H1 (cell line): ENCODE data around the gene WFIKKN1. TPM values are rescaled to one million over a fixed set of nuclear protein-coding genes. Genes with fewer than 3 reads are reported as not detected.
A peak's percentile ranks its signal among the peaks of the same experiment; 100 is the strongest.

Source experiments
- CTCF ChIA-PET: fragments of 300-600 bp; sonication (Branson Sonifier 250); formaldehyde crosslinking; loops from one replicate; lab custom pipeline; 2021; ENCODE audit not compliant: partially characterized antibody; lab: Charles Lee
- POLR2A ChIA-PET: fragments of 300-600 bp; sonication (Branson Sonifier 250); formaldehyde crosslinking; loops from one replicate; lab custom pipeline; 2021; ENCODE audit warnings: inconsistent platforms; ENCODE audit not compliant: partially characterized antibody; lab: Charles Lee
- DNase-seq, 2 experiments: peaks; one replicate each; pipeline versions ENCODE4 v3.0.0 to v3.0.0-alpha.2; 2010 to 2022; ENCODE audit warnings: low spot score in 2 of 2, low read depth in 1 of 2, mixed read lengths in 1 of 2
- FAIRE-seq: peaks from 2 replicates; lab custom pipeline; 2011; peaks lifted over from hg19 to GRCh38; lab: Jason Lieb, UNC
- H2AFZ ChIP-seq: 2 replicates; pipeline ENCODE4 v1.8.1; 2012; ENCODE audit warnings: low read length, inconsistent platforms
- H2AK5ac ChIP-seq: 2 replicates; pipeline ENCODE4 v1.6.1; 2013; ENCODE audit warnings: low read depth, low read length
- H2BK120ac ChIP-seq: replicated peaks from 2 replicates; pipeline ENCODE3; 2013; ENCODE audit warnings: low read depth, low read length, inconsistent platforms
- H2BK12ac ChIP-seq: 2 replicates; pipeline ENCODE4 v1.6.1; 2013; ENCODE audit warnings: low read depth, low read length
- H2BK15ac ChIP-seq: 2 replicates; pipeline ENCODE4 v1.6.1; 2013; ENCODE audit warnings: low read length
- H2BK20ac ChIP-seq: 2 replicates; pipeline ENCODE4 v1.6.1; 2013; ENCODE audit warnings: low read length
- H2BK5ac ChIP-seq: 2 replicates; pipeline ENCODE4 v1.6.1; 2013; ENCODE audit warnings: low read depth, low read length
- H3K14ac ChIP-seq: 2 replicates; pipeline ENCODE4 v1.6.1; 2013; ENCODE audit warnings: inconsistent platforms; ENCODE audit not compliant: insufficient read length
- H3K18ac ChIP-seq: 2 replicates; pipeline ENCODE4 v1.6.1; 2013; ENCODE audit warnings: low read length; ENCODE audit errors: extremely low read depth
- H3K23ac ChIP-seq: 2 replicates; pipeline ENCODE4 v1.6.1; 2013; ENCODE audit warnings: inconsistent platforms; ENCODE audit not compliant: insufficient read length
- H3K23me2 ChIP-seq: 2 replicates; pipeline ENCODE4 v1.6.1; 2013; ENCODE audit warnings: low read depth, low read length
- H3K27ac ChIP-seq: 2 replicates; pipeline ENCODE4 v1.6.1; 2011; ENCODE audit warnings: low read depth, low read length, inconsistent platforms
- H3K27me3 ChIP-seq, 4 experiments: replicated peaks in 1 of 4; 1 replicate in 1 of 4; 2 replicates in 3 of 4; pipeline versions ENCODE4 v1.6.1 to v1.8.1; 2011 to 2013; ENCODE audit warnings: low read length in 3 of 4, mild to moderate bottlenecking in 3 of 4, inconsistent platforms in 2 of 4, mixed read lengths in 2 of 4, moderate library complexity in 1 of 4; ENCODE audit not compliant: control insufficient read depth in 3 of 4, insufficient read depth in 3 of 4; ENCODE audit errors: extremely low read depth in 1 of 4
- H3K36me3 ChIP-seq, 4 experiments: 2 replicates each; pipeline versions ENCODE4 v1.6.1 to v1.8.1; 2011 to 2013; ENCODE audit warnings: mild to moderate bottlenecking in 4 of 4, low read length in 3 of 4, moderate library complexity in 2 of 4, control low read depth in 1 of 4, inconsistent platforms in 1 of 4; ENCODE audit not compliant: insufficient read depth in 4 of 4, control insufficient read depth in 2 of 4
- H3K4ac ChIP-seq: replicated peaks from 2 replicates; pipeline ENCODE3; 2013; ENCODE audit warnings: low read length, low read depth, mixed read lengths, inconsistent platforms; ENCODE audit not compliant: insufficient read length
- H3K4me1 ChIP-seq, 4 experiments: replicated peaks in 1 of 4; 1 replicate in 1 of 4; 2 replicates in 3 of 4; pipeline versions ENCODE4 v1.6.1 to v1.8.1; 2011 to 2013; ENCODE audit warnings: low read length in 3 of 4, inconsistent platforms in 2 of 4, mixed read lengths in 1 of 4; ENCODE audit not compliant: insufficient read depth in 4 of 4, control insufficient read depth in 3 of 4
- H3K4me2 ChIP-seq, 2 experiments: 2 replicates each; pipeline versions ENCODE4 v1.6.1 to v1.8.1; 2011 to 2013; ENCODE audit warnings: low read depth in 2 of 2, low read length in 2 of 2, control low read depth in 1 of 2, inconsistent platforms in 1 of 2, mild to moderate bottlenecking in 1 of 2; ENCODE audit not compliant: insufficient read depth in 1 of 2
- H3K4me3 ChIP-seq, 4 experiments: fragments of 200-600, 300-600 bp in 1 of 4; sonication (generic), shearing (Covaris generic), sonication (Bioruptor Twin) in 1 of 4; 2 replicates each; pipeline versions ENCODE4 v1.5.1 to v1.8.1; 2011 to 2016; ENCODE audit warnings: low read length in 4 of 4, low read depth in 3 of 4, control low read depth in 2 of 4, inconsistent platforms in 2 of 4, mild to moderate bottlenecking in 2 of 4, mixed read lengths in 1 of 4, moderate library complexity in 1 of 4; ENCODE audit not compliant: insufficient read depth in 2 of 4; ENCODE audit errors: extremely low read depth in 1 of 4
- H3K56ac ChIP-seq: replicated peaks from 2 replicates; pipeline ENCODE3; 2013; ENCODE audit warnings: low read depth, mild to moderate bottlenecking, mixed read lengths, low read length, inconsistent platforms; ENCODE audit not compliant: insufficient read length
- H3K79me1 ChIP-seq: 2 replicates; pipeline ENCODE4 v1.6.1; 2013; ENCODE audit warnings: low read depth, low read length, control low read depth
- H3K79me2 ChIP-seq, 2 experiments: 2 replicates each; pipeline versions ENCODE4 v1.6.1 to v1.8.1; 2012 to 2013; ENCODE audit warnings: low read length in 2 of 2, mild to moderate bottlenecking in 2 of 2, inconsistent platforms in 1 of 2; ENCODE audit not compliant: insufficient read depth in 2 of 2, control insufficient read depth in 1 of 2
- H3K9ac ChIP-seq, 4 experiments: replicated peaks in 1 of 4; 1 replicate in 1 of 4; 2 replicates in 3 of 4; pipeline versions ENCODE4 v1.6.1 to v1.8.1; 2011 to 2013; ENCODE audit warnings: low read depth in 3 of 4, low read length in 3 of 4, control low read depth in 2 of 4, mild to moderate bottlenecking in 2 of 4, moderate library complexity in 2 of 4, inconsistent platforms in 1 of 4; ENCODE audit errors: extremely low read depth in 1 of 4
- H3K9me3 ChIP-seq, 2 experiments: 2 replicates each; pipeline versions ENCODE4 v1.6.1 to v1.8.1; 2012 to 2013; ENCODE audit warnings: mild to moderate bottlenecking in 2 of 2, moderate library complexity in 2 of 2, control low read depth in 1 of 2, inconsistent platforms in 1 of 2, low read depth in 1 of 2, low read length in 1 of 2, mixed read lengths in 1 of 2; ENCODE audit not compliant: insufficient read depth in 2 of 2
- H4K20me1 ChIP-seq, 2 experiments: replicated peaks in 1 of 2; 2 replicates each; pipeline versions ENCODE3 to v1.8.1; 2011 to 2013; ENCODE audit warnings: inconsistent platforms in 2 of 2, low read length in 2 of 2, mild to moderate bottlenecking in 1 of 2; ENCODE audit not compliant: insufficient read depth in 2 of 2, control insufficient read depth in 1 of 2
- H4K5ac ChIP-seq: 2 replicates; pipeline ENCODE4 v1.6.1; 2013; ENCODE audit warnings: low read length, low read depth, mixed read lengths, inconsistent platforms; ENCODE audit not compliant: insufficient read length
- H4K8ac ChIP-seq: 2 replicates; pipeline ENCODE4 v1.8.0; 2013; ENCODE audit warnings: mild to moderate bottlenecking, moderate library complexity, low read length, inconsistent platforms; ENCODE audit not compliant: insufficient read depth; ENCODE audit errors: extremely low read depth
- H4K91ac ChIP-seq: replicated peaks from 2 replicates; pipeline ENCODE3; 2013; ENCODE audit warnings: low read length, mixed read lengths, inconsistent platforms; ENCODE audit not compliant: insufficient read length
- BRCA1 ChIP-seq: IDR thresholded peaks from 2 replicates; pipeline ENCODE4 v1.6.1; 2012; ENCODE audit warnings: low read depth, low read length, improper control_type of control experiment
- KDM1A ChIP-seq: fragments of 200-600, 300-600 bp; sonication (generic); IDR thresholded peaks from 2 replicates; pipeline ENCODE4 v1.7.1; 2016; ENCODE audit warnings: mild to moderate bottlenecking, low read length, borderline replicate concordance
- MAX ChIP-seq: IDR thresholded peaks from 2 replicates; pipeline ENCODE4 v1.6.1; 2012; ENCODE audit warnings: inconsistent platforms
- NANOG ChIP-seq: IDR thresholded peaks from 2 replicates; pipeline ENCODE4 v1.6.1; 2011; ENCODE audit warnings: low read length, low read depth, mild to moderate bottlenecking, inconsistent platforms; ENCODE audit not compliant: insufficient read depth, poor library complexity, severe bottlenecking
- POLR2AphosphoS5 ChIP-seq: IDR thresholded peaks from 2 replicates; pipeline ENCODE4 v1.6.1; 2011; ENCODE audit warnings: low read depth, low read length
- SAP30 ChIP-seq: fragments of 300-600 bp; sonication (generic); IDR thresholded peaks from 2 replicates; pipeline ENCODE4 v1.7.1; 2012; ENCODE audit warnings: low read length, moderate library complexity, mild to moderate bottlenecking, inconsistent platforms; ENCODE audit not compliant: insufficient read depth, insufficient replicate concordance
- TEAD4 ChIP-seq: IDR thresholded peaks from 2 replicates; pipeline ENCODE4 v1.6.1; 2012; ENCODE audit warnings: low read depth, low read length, inconsistent platforms, mixed read lengths
- WGBS, 2 experiments: shearing (Covaris generic) in 1 of 2; methylation state at CpG; one replicate each; pipeline versions ENCODE4 v1.1.6 to v1.1.7; 2013 to 2015; ENCODE audit warnings: low lambda C conversion rate in 2 of 2, mixed read lengths in 2 of 2, inconsistent platforms in 1 of 2, low coverage in 1 of 2, missing lambda C conversion rate in 1 of 2; ENCODE audit not compliant: insufficient replicate concordance in 2 of 2, insufficient coverage in 1 of 2, insufficient read length in 1 of 2; ENCODE audit errors: extremely low coverage in 1 of 2, missing lambda C conversion rate in 1 of 2; 5-methylcytosine and 5-hydroxymethylcytosine counted together
- polyA plus RNA-seq, 7 experiments: library from polyadenylated mRNA; depleted of rRNA in 3 of 7; stranded (reverse) in 5 of 7; unstranded in 2 of 7; fragments of >200 nt in 5 of 7; fragments of 200-250 nt in 2 of 7; gene quantifications; 1 replicate in 5 of 7; 2 replicates in 1 of 7; 4 replicates in 1 of 7; pipeline versions ENCODE4 v1.2.1 to v1.2.3, GENCODE V29; 2011 to 2013; ENCODE audit warnings: missing spikeins in 2 of 7, mixed read lengths in 2 of 7
- total RNA-seq: library from RNA; stranded (reverse); fragmentation: NEBNext Ultra II Directional; extraction: Animal tissue kit (Norgen Biotek cat#: 25700); gene quantifications from 2 replicates; pipeline ENCODE4 v1.2.1, GENCODE V29; 2021

Gene WFIKKN1
- total and polyA plus RNA-seq, 2 of the 8 experiments (the other 6 are each of a cell fraction or from before 2014, with no cell fraction given): 11.4 to 15.8 TPM

DNA sequence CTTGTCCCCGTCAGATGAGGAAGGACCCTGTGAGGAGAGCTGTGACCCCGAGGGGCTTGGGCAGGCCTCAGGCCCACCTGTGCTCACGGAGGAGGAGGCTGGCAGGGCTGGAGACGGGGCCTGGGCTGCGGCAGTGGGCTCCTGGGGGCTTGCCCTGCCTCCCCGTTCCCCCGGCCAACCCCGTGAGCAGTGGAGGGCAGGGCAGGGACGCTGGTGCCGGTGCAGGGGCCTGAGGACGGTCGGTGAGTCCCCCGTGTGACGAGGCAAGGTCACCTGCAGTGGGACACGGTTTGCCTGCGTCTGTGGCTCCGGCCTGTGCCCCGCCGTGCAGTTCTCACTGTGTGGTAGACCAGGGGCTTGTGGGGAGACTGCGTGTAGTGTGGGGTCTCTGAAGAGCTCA lies 28.8 kb downstream of the WFIKKN1 start:
- H2BK12ac ChIP-seq: no peak overlapping the region
- POLR2A ChIA-PET: interaction anchor here (0.7 to 17.4 kb wide), 7 partner anchors 9 to 72 kb away, joined by 3 to 214 read pairs (median 6); partner anchors contain the start of genes JMJD8, RHBDL1, STUB1 and WDR90
- TF ChIP-seq NANOG (no peak), KDM1A (no peak), POLR2AphosphoS5 (no peak), MAX (no peak), TEAD4 (no peak), SAP30 (no peak), BRCA1 (no peak)

More for the DNA sequence above, 28.8 kb downstream of the WFIKKN1 start:
- Histone ChIP-seq H3K4me3 (no peak overlapping the region), H3K27ac (no peak overlapping the region), H4K5ac (no peak overlapping the region), H2BK20ac (no peak overlapping the region), H2BK15ac (no peak overlapping the region), H3K18ac (no peak overlapping the region), H3K4me1 (peaks cover 0 to 8% (median 1%) of the 10 kb centered on the region in 4 experiments; a peak in 4 of 7 replicates), H3K79me1 (no peaks in the 10 kb centered on the region), H4K8ac (peak overlapping the region; percentile 25; the same call in 1 of the 2 replicates), H4K20me1 (no peaks in the 10 kb centered on the region), H4K91ac (no peak overlapping the region), H2BK5ac (no peak overlapping the region), H3K79me2 (no peaks in the 10 kb centered on the region), H2AFZ (no peak overlapping the region), H3K14ac (no peak overlapping the region), H3K23ac (no peak overlapping the region), H3K56ac (no peak overlapping the region), H3K36me3 (peaks cover 0 to 34% (median 1%) of the 10 kb centered on the region in 4 experiments; a peak in 3 of 8 replicates), H3K23me2 (no peaks in the 10 kb centered on the region), H3K4me2 (no peak overlapping the region), H3K9ac (no peak overlapping the region), H3K9me3 (no peaks in the 10 kb centered on the region), H2BK120ac (no peak overlapping the region), H3K4ac (no peak overlapping the region), H3K27me3 (no peaks in the 10 kb centered on the region), H2AK5ac (no peak overlapping the region)
- 89% methylated on average over 17 of the region's 20 CpGs; no CpG with 5 or more reads in 1 of the 2 experiments for WGBS, 2 experiments
- DNase-seq (no peak), FAIRE-seq (no peak)
- CTCF ChIA-PET: interaction anchor here (0.6 to 11.3 kb wide), 14 partner anchors 9 to 268 kb away, joined by 3 to 104 read pairs (median 5); partner anchors contain the start of genes METTL26, RHBDL1 and WDR90
